Choroid plexus epithelial cell (primary cell): ENCODE data around the gene CNNM3.

Experiments
- DNase-seq: peaks from one replicate; pipeline ENCODE4 v3.0.0-alpha.2; 2010; ENCODE audit warnings: low read depth
- H3K4me3 ChIP-seq: 2 replicates; pipeline ENCODE4 v1.5.1; 2011; ENCODE audit warnings: low read depth, mild to moderate bottlenecking, control low read depth, low read length, moderate library complexity
- TF ChIP-seq, protein P1 (sequence below): conservative IDR thresholded peaks from 2 replicates; pipeline ENCODE4 v1.5.1; 2011; ENCODE audit warnings: low read depth, mild to moderate bottlenecking, control low read depth, inconsistent platforms, low read length, moderate library complexity

Gene CNNM3

GRCh38 chr2:96877042-96877451, 61.0 kb downstream of the CNNM3 start:
- no peak for DNase-seq
- H3K4me3 ChIP-seq = no peak overlapping the region
- TF ChIP-seq, protein P1, sequence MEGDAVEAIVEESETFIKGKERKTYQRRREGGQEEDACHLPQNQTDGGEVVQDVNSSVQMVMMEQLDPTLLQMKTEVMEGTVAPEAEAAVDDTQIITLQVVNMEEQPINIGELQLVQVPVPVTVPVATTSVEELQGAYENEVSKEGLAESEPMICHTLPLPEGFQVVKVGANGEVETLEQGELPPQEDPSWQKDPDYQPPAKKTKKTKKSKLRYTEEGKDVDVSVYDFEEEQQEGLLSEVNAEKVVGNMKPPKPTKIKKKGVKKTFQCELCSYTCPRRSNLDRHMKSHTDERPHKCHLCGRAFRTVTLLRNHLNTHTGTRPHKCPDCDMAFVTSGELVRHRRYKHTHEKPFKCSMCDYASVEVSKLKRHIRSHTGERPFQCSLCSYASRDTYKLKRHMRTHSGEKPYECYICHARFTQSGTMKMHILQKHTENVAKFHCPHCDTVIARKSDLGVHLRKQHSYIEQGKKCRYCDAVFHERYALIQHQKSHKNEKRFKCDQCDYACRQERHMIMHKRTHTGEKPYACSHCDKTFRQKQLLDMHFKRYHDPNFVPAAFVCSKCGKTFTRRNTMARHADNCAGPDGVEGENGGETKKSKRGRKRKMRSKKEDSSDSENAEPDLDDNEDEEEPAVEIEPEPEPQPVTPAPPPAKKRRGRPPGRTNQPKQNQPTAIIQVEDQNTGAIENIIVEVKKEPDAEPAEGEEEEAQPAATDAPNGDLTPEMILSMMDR = no peak

DNA sequence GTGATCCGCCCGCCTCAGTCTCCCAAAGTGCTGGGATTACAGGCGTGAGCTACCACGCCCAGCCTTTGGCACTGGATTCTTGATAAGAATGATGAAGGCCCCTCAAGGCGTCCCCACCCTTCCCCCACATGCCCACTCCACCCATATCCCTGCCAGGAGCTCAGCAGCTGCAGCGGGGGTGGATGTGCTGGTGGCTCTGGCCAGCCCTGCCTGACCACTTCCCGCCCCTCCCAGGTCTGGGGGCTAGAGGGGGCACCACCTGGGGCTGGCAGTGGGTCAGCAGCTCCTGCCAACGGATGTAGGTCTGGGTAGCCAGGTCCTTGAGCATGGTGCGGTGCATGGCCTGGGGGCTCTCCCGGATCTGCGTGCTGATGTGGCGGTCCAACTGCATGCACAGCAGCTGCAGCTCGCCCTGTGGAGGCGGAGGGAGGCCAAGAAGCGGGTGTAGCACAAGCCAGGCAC, 61.6 kb downstream of the CNNM3 start:
- no peak for DNase-seq
- H3K4me3 ChIP-seq = no peak overlapping the region
- TF ChIP-seq, protein P1 = no peak

GRCh38 chr2:96878171-96878570, 62.1 kb downstream of the CNNM3 start:
- H3K4me3 ChIP-seq = no peak overlapping the region
- no peak for DNase-seq
- TF ChIP-seq, protein P1 = no peak

DNA sequence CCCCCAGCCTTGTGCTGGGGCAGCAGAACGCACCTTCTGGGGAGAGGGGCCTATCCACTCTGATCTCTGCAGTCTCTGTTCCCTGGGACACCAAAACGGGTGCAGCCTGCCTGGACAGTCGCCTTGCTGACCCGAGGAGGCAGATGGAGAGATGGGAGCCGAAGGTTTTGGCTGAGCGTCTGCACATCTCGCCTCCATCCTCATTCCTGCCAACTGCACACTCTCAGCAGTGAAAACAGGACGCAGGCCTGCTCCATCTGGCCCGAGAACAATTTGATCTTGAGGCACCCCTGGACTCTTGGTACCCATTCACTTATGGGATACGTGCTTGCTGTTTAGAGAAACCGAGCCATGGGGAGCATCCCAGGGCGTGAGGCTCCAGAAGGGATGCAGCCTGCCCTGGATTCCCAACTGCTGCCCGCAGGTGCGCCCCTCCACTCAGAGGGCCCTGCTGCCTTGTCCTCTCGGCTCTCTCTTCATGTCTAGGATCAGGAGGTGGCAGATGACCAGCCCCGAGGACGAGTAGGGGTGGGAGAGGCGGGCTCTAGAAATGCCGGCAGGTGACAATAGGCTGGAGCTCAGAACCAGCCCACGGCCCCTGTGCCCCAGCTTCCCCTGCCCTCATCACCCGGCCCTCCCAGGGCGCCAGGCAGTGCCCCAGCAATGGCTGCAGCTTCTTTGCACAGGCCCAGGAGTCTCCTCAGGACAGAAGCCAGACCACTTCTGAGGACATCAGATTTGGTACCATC, 62.9 kb downstream of the CNNM3 start:
- DNase-seq = no peak
- TF ChIP-seq, protein P1 = no peak
- no peak overlapping the region for H3K4me3 ChIP-seq

DNA sequence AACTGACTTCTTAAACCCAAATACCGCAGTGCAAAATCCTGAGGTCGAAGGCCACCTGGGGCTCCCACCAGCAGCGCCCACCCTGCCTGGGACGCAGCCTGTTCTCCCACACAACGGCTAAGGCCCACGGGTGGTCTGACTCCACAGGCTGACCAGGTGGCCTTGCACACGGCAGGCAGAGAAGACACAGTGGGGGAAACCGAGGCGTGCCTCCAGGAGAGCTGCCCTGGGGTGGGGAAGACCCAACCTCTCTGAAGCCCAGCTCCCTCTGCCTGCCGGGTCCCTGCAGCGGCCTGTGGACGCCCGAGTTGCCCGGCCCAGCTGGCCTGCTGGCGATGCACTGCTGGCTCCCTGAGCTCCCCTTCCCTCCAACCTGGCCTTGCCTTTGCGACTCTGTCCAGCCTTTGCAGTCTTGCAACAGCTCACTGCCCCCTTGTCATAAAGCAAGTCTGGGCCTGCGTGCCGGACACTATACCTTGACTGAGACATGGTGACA, 63.5 kb downstream of the CNNM3 start:
- TF ChIP-seq, protein P1 = no peak
- no peak for DNase-seq
- H3K4me3 ChIP-seq = no peak overlapping the region

DNA sequence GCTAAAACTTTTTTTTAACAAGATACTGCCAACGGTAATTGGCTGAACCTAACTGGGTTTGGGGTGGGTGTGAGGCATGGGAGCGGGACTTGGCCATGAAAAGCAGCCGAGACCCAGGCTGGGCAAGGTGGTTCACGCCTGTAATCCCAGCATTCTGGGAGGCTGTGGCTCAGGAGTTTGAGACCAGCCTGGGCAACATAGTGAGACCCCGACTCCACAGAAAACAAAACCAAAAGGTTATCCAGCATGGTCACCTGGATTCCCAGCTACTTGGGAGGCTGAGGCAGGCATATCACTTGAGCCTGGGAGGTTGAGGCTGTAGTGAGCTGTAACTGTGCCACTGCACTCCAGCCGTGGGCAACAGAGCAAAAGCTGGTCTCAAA, 64.8 kb downstream of the CNNM3 start:
- H3K4me3 ChIP-seq = no peak overlapping the region
- TF ChIP-seq, protein P1 = no peak
- DNase-seq = no peak
